ENCODE results near the gene GOLGA8S.
"Not testable (repeated sequence)": the region's sequence is repeated elsewhere in the genome, so short reads cannot be mapped to it uniquely, and the experiment has no call there.

Gene GOLGA8S

GRCh38 chr15:23398357-23398756, 43.8 kb downstream of the GOLGA8S start:
- not testable (repeated sequence) for ATAC-seq, DNase-seq

DNA sequence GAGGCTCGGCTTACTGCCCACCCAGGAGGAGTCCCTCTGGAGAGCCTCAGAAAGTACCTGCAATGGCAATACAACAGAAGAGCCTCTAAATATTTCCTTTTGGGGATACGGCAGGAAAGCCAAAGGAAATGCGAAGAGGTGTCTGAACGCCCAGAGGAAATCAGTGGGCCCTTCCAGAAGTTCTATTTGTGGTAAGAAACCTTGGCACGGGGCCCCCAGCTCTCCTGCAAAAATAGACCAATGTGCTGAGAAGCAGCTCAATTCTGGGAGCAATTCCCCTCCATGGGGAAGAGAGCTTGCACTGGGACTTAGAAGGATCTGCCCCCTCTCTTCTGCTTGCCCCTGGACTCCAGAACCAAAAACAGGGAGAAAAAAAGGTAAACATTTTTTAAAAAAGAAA, 44.7 kb downstream of the GOLGA8S start:
- not testable (repeated sequence) for DNase-seq, ATAC-seq

DNA sequence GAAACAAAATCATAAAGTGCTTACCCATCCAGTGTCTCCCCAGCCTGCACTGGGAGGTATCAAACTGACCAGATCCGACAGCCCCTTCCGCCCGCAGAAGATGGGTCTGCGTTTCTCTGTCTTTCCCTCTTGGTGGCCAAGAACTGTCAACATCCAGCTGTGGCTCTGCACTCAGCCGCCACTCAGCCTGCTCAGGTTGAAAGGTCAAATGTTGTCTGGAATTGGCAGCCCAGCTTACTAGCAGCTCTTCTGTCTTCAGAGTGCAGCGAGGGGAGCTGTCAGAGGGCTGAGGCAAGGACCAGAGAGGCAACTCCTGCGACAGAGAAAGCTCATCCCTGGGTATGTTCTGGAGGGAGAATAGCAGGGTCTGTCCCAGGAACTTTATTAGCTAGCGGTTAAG, 47.1 kb downstream of the GOLGA8S start:
- DNase-seq = no peak
- ATAC-seq = no peak

DNA sequence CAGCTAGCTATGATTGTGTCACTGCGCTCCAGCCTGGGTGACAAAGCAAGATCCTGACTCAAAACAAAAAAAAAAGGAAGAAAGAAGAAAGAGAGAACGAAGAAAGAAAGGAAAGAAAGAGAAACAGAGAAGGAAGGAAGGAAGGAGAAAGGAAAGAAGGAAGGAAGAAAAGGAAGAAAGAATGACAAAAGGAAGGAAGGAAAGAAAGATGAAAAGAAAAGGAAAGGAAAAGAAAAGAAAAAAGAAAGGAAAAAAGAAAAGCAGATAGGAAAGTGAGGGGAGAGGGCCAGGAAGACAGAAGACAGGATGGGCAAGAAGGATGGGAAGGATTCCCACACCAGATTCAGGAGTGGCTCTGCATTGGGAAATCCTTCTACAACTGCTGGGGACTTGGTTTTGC, 47.6 kb downstream of the GOLGA8S start:
- ATAC-seq = no peak
- DNase-seq = no peak

GRCh38 chr15:23402544-23402943, 48.0 kb downstream of the GOLGA8S start:
- no peak for ATAC-seq
- DNase-seq = no peak

DNA sequence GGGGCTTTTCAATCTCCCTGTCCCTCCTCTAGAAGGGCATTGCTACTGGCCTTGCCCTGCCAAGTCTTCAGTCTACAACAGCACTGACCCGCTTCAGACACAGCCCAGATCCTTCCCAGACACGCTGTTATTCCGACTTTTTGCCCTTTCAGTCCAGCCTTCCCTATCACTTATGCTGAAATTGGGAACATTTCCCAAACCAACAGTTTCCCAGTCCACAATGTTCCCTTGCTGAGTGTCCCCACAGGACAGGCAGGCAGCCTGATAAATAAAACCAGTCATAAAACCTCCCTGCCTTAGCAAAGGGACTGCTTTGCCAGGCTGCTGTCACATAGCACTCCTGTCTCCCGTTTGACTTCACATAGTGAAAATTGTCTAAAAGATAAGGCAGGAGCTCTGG, 49.0 kb downstream of the GOLGA8S start:
- ATAC-seq (no peak), DNase-seq (no peak)

DNA sequence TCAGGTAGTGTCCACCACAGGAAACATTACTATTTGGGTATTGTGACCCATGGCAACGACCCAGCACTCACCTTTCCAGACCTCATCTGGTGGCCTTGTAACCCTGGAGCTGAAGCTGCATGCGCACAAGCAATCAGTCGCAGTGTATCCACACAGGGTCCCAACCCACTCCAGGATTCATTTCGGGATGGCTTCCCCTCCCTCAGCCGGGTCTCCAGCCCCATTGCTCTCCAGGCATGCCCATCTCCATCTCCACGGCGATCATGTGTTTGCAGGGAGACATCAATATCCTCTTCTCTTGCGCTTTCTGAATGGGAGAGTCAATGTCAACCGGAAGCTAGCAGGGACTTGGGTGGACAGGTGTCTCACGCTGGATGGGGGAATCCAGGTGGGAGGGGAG, 57.3 kb downstream of the GOLGA8S start:
- no peak for DNase-seq
- ATAC-seq = no peak

DNA sequence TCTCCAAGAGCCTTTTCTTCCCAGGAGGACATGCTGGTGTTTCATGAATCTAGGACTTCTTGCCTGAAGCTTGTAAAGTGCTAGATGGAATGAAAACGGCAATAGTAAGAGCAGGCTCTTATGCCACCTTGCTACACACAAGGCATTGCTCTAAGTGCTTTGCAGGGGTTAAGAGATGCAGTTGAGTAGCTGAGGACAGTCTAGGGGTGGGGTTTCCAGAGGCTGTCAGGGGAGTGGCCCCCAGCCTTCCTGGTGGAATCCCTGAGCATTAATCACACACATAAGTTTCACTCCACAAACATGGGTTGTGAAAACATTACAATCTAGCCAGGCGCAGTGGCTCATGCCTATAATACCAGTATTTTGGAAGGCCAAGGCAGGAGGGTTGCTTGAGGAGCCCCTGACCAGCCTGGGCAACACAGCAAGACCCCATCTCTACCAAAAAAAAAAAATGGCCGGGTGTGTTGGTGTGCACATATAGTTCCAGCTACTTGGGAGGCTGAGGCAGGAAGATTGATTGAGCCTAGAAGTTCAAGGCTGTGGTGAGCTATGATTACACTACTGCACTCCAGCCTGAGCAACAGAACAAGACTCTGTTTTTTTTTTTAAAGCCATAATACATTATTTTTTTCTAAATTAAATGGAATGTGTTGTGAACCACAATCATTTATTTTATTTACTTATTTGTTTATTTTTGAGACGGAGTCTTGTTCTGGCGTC, 58.5 kb downstream of the GOLGA8S start:
- ATAC-seq, DNase-seq: not testable (repeated sequence)
